IPS-15b (cell line): ENCODE measurements around the gene NCS1.

ENCODE experiments used
- H3K27me3 ChIP-seq: one replicate; pipeline ENCODE4 v1.6.1; 2013; ENCODE audit warnings: low read length; ENCODE audit not compliant: control insufficient read depth, insufficient read depth
- H3K36me3 ChIP-seq: one replicate; pipeline ENCODE4 v1.6.1; 2013; ENCODE audit warnings: low read length; ENCODE audit not compliant: control insufficient read depth, insufficient read depth
- H3K4me1 ChIP-seq: one replicate; pipeline ENCODE4 v1.6.1; 2013; ENCODE audit warnings: mild to moderate bottlenecking, low read length; ENCODE audit not compliant: control insufficient read depth, insufficient read depth
- H3K4me3 ChIP-seq: one replicate; pipeline ENCODE4 v1.5.1; 2013; ENCODE audit warnings: low read depth, low read length
- H3K9ac ChIP-seq: one replicate; pipeline ENCODE4 v1.6.1; 2013; ENCODE audit warnings: low read depth, mild to moderate bottlenecking, low read length
- H3K9me3 ChIP-seq: one replicate; pipeline ENCODE4 v1.6.1; 2013; ENCODE audit warnings: mild to moderate bottlenecking, low read length; ENCODE audit not compliant: control insufficient read depth, insufficient read depth

NCS1 gene

GRCh38 chr9:130211548-130212226, 39.5 kb downstream of the NCS1 start:
- Histone ChIP-seq H3K4me3 (no peak overlapping the region), H3K36me3 (no peaks in the 10 kb centered on the region), H3K9ac (no peak overlapping the region), H3K4me1 (no peaks in the 10 kb centered on the region), H3K27me3 (no peaks in the 10 kb centered on the region), H3K9me3 (no peaks in the 10 kb centered on the region)

GRCh38 chr9:130212543-130213297, 40.5 kb downstream of the NCS1 start:
- no peaks in the 10 kb centered on the region for H3K4me1 ChIP-seq

GRCh38 chr9:130213911-130214761, 41.9 kb downstream of the NCS1 start:
- Histone ChIP-seq H3K27me3 (no peaks in the 10 kb centered on the region), H3K4me3 (no peak overlapping the region), H3K9ac (no peak overlapping the region), H3K36me3 (peaks cover 4% of the 10 kb centered on the region), H3K9me3 (no peaks in the 10 kb centered on the region), H3K4me1 (no peaks in the 10 kb centered on the region)

More at GRCh38 chr9:130212543-130213297, 40.5 kb downstream of the NCS1 start:
- no peak overlapping the region for H3K9ac ChIP-seq
- H3K27me3 ChIP-seq = no peaks in the 10 kb centered on the region
- H3K36me3 ChIP-seq = no peaks in the 10 kb centered on the region
- no peak overlapping the region for H3K4me3 ChIP-seq
- H3K9me3 ChIP-seq = no peaks in the 10 kb centered on the region

- H3K27me3 ChIP-seq = no peaks in the 10 kb centered on the region
- H3K9me3 ChIP-seq = no peaks in the 10 kb centered on the region
- H3K4me1 ChIP-seq = no peaks in the 10 kb centered on the region
- peaks cover 8% of the 10 kb centered on the region for H3K36me3 ChIP-seq
- no peak overlapping the region for H3K4me3 ChIP-seq
- H3K9ac ChIP-seq = peak overlapping the region; percentile 12
Measured at GRCh38 chr9:130214776-130215340, 42.7 kb downstream of the NCS1 start.

- Histone ChIP-seq H3K9ac (peak overlapping the region; percentile 12), H3K36me3 (peaks cover 8% of the 10 kb centered on the region), H3K9me3 (no peaks in the 10 kb centered on the region), H3K4me3 (no peak overlapping the region), H3K4me1 (no peaks in the 10 kb centered on the region), H3K27me3 (no peaks in the 10 kb centered on the region)
Measured at GRCh38 chr9:130215341-130216119, 43.3 kb downstream of the NCS1 start.

- no peaks in the 10 kb centered on the region for H3K9me3 ChIP-seq
- H3K4me1 ChIP-seq = no peaks in the 10 kb centered on the region
- H3K9ac ChIP-seq = no peak overlapping the region
- no peak overlapping the region for H3K4me3 ChIP-seq
- peaks cover 12% of the 10 kb centered on the region for H3K36me3 ChIP-seq
- no peaks in the 10 kb centered on the region for H3K27me3 ChIP-seq
Measured at GRCh38 chr9:130217838-130218237, 45.6 kb downstream of the NCS1 start.

GRCh38 chr9:130219661-130220096, 47.5 kb downstream of the NCS1 start:
- no peak overlapping the region for H3K4me3 ChIP-seq
- H3K27me3 ChIP-seq = no peaks in the 10 kb centered on the region
- H3K9me3 ChIP-seq = no peaks in the 10 kb centered on the region
- H3K36me3 ChIP-seq = peaks cover 12% of the 10 kb centered on the region
- no peaks in the 10 kb centered on the region for H3K4me1 ChIP-seq
- no peak overlapping the region for H3K9ac ChIP-seq

- Histone ChIP-seq H3K9me3 (no peaks in the 10 kb centered on the region), H3K4me3 (no peak overlapping the region), H3K4me1 (no peaks in the 10 kb centered on the region), H3K36me3 (peaks cover 12% of the 10 kb centered on the region), H3K9ac (no peak overlapping the region), H3K27me3 (no peaks in the 10 kb centered on the region)
Measured at GRCh38 chr9:130220352-130220751, 48.1 kb downstream of the NCS1 start.

GRCh38 chr9:130222833-130223232, 50.6 kb downstream of the NCS1 start:
- H3K9me3 ChIP-seq = no peaks in the 10 kb centered on the region
- no peak overlapping the region for H3K9ac ChIP-seq
- peaks cover 25% of the 10 kb centered on the region for H3K36me3 ChIP-seq
- H3K4me3 ChIP-seq = no peak overlapping the region
- H3K4me1 ChIP-seq = no peaks in the 10 kb centered on the region
- H3K27me3 ChIP-seq = no peaks in the 10 kb centered on the region

- Histone ChIP-seq H3K4me3 (no peak overlapping the region), H3K4me1 (no peaks in the 10 kb centered on the region), H3K9ac (no peak overlapping the region), H3K27me3 (no peaks in the 10 kb centered on the region), H3K36me3 (peaks cover 19% of the 10 kb centered on the region), H3K9me3 (no peaks in the 10 kb centered on the region)
Measured at GRCh38 chr9:130225071-130225470, 52.9 kb downstream of the NCS1 start.

- no peaks in the 10 kb centered on the region for H3K27me3 ChIP-seq
- H3K4me1 ChIP-seq = no peaks in the 10 kb centered on the region
- peaks cover 19% of the 10 kb centered on the region for H3K36me3 ChIP-seq
- H3K4me3 ChIP-seq = no peak overlapping the region
- no peak overlapping the region for H3K9ac ChIP-seq
- no peaks in the 10 kb centered on the region for H3K9me3 ChIP-seq
Measured at GRCh38 chr9:130225586-130225985, 53.4 kb downstream of the NCS1 start.
